HG02610 (cell line): Measurements from ENCODE around the gene DAP.
A peak's percentile ranks its signal among the peaks of the same experiment; 100 is the strongest.

Experiments
- ATAC-seq: cut with Tn5 transposase; IDR thresholded peaks from one replicate; pipeline ENCODE4 v1.9.1; 2021; ENCODE audit warnings: mild to moderate bottlenecking, moderate library complexity; ENCODE audit not compliant: unreplicated experiment

The DAP gene

DNA sequence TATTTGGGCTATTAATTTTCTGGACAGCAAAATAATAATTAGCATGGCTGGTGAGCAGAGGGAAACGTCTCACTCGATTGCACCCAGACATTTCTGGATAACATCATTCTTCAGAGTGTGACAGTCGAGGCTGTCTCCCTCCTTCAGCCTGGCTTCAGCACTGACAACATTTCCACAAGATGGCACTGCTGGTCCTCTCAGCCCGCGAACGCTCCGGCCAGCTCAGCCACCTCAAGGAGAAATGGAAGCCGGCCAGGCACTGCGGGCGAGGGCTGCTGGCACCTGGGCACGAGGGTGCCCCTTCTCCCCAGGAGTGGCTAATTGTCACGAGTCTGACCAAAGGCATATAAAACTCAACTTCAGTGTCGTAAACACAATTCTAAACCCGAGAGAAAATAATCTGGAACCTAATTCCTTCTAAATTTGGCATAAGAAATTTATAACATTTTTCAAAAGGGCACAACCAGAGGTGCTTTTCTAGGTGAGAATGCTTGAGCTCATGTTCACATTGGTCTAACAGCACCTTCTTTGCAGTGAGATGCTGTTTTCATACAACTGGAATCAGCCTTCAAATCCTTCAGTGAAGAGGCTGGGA is 65.9 kb downstream of the DAP start:
- peak; percentile 41 for ATAC-seq

DNA sequence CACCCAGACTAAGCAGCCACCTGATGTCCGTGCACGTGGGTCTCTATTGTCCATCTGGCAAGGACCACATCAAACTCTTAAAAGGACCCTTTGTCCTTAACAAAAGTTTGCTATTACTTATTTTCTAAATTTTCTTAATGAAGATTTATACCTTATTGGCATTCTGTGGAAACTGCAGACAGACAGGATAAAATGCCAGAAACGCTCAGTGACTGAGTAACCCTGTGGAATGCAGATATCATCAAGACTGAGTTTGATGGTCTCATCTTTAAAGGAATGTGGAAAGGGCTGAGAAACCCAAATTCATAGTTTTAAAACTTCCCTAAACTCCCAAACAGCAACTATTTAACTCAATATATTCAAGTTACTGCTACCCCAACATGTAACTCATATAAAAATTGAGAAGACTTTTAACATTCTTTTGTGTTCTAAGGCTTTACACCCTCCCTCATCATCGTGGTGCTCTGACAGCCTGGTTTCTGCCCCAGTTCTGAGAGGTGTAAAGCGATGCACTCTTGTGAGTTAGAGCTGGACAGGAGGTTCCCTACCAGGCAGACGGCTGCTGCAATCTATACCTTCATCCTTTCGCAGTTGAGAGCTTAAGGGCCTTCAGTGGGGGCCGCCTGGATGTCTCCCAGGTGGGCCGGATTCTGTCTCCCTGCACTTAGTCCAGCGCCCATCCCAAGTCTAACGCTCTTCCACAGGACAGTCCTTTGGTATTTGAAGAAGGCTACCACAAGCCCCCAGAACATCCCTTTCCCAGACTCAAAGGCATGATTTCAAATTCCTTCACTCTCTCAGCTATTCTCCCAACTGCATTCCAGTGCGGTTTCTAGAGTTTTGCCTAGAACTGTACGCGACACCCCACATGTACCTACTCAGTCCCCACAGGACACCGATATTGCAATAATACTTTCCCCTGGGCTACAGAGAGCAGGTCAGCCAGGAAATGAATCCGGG is 68.9 kb downstream of the DAP start:
- no peak for ATAC-seq

DNA sequence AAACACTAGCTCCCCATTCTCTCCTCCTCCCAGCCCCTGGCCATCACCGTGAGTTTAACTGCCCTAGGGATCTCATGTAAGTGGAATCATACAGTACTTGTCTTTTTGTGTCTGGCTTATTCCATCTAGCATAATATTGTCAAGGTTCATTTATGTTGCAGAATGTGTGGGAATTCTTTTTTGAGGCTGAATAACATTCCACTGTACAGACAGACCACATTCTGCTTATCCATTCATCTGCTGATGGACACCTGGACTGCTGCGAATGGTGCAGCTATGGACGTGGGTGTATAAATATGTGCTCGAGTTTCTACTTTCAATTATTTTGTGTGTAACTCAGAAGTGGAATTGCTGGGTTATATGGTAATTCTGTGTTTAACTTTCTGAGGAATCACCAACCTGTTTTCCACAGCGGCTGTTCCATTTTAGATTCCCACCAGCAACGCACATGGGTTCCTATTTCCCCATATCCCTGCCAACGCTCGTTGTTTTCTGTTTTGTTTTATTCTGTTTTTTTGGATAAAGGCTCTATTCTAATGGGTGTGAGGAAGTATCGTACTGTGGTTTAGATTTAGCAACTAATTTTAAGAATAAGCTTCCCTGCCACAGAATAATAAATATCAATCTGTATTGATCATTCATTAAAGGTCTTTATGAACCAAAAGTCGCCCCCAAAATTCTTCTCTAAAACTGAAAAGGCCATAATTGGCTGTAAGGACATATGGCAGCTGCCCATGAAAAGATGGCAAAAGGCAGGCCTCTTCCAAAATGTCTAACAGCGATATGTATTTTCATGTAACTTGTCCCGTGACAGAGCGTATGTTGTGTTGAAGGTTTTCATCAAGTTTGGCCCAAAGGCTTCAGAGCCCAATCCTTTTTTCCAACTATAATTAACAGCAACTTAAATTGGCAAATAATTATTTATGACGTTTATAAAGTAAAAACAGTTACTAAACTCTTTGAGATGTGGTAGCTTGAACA is 70.3 kb downstream of the DAP start:
- no peak for ATAC-seq

DNA sequence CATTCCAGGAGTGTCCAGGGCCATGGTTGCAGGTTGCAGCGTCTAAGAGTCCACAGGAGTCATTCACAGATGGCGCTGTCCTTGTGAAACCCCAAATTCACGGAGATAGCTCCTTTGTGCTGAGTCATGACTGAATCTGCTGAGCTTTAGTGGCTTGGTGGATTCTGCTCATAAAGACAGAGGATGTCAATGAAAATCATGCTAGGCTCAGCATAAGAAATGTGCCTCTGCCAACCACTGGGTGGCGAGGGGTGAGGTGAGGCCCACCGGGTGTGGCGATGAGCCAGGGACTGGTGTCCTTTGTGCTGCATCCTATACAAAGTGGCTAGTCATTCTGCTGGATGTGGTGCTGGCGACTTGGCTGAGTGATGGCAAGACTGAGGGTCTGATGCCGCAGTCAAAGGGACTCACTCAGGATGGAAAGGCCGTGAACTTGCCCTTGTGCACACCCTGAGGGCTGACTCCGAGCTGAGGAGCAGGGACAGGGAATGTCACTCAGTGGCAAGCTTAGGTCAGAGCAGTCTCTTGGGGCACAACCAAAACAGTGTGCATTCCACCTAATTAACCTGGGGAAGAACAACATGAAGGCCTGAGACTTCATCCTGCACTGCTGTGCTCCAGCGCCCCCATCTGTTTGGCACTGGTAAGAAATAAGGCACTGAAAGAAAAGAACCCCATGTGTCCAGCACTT is 71.5 kb downstream of the DAP start:
- ATAC-seq: no peak

DNA sequence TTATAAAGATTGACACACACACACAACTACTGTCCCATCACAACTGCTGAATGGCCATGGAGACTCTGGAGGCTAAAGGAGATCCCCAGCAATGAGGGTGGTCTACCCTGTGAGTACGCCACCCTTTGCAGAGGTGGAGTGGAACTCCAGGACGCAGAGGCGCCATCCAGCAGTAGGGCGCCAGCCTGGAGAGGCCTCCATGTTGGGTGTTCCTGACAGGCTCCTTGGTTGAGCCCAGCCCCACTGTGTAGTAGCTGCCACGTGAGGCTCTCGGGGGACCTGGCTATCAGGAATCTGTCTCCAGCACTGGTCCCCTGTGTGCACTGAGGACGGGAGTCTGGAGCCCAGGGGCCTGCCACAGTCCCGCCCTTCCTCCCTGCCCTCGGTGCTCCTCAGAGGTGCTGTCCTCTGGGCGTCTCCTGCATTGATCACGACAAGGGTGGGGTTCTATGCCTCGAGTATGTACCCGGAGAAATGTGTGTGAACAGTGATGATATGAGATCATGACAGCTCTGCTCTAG is 72.3 kb downstream of the DAP start:
- ATAC-seq: no peak

DNA sequence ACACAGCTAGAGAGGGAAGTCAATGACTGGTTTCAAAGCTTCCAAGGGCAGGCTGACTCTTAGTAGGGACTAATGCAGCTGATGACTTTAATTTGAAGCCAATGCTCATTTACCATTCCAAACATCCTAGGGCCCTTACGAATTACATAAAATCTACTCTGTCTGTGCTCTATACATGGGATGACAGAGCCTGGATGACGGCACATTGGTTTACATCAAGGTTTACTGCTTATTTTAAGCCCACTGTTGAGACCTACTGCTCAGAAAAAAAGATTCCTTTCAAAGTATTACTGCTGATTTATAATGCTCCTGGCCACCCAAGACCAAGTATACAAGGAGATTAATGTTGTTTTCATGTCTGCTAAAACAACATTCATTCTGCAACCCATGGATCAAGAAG is 74.1 kb downstream of the DAP start:
- no peak for ATAC-seq

DNA sequence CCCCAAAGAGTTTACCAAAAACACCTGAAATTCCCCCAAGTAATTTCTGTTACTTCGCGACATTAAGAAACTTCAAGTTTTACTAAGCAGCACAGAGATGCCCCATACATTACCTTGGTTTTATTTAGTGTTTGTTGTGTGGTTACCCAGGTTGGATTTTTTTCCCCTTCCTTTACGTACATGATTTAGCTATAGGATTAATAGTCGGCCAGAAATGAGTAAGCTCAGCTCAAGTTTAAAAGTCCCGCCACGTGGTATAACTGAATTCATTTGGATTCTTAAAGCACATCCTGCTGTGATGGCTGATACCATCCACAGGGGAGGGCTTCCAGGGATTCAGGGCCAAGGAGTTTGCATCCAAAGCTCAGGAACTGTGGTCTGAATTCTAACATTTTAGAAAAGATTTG is 75.9 kb downstream of the DAP start:
- ATAC-seq: peak; percentile 90

DNA sequence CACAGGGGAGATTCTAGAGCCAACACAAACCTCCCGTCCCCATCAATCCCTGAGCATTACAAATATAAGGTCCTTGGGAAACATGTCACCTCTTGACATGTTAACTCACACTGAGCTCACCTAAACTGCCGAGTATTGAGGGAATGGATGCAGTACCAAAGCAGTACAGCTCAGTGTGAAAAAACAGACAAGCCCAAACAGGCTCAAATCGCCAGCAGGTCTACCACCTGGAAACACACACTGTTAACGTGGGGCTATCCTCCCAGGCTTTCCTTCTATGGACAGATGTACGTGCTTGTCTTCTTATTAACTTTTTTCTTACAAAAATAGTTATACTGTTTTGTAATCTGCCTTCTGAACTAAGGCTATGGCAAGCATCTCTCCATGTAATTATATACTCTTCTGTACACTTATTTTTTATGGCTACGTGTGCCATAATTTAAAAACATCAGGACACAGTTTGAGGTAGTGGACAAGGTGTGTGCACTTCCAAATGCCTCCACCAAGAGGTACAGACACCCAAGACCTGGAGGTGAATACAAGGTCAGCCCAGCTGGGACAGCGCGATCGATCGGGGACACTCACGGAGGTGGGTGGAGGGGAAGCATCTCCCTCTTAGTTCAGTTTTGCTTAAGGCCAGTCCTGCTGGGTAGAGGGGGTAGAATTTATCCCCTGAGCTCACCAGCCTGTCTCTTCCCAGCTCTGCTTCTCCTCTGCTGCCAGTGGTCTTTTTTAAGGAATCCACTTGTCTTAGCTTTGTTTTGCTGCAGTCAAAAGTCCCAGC is 76.5 kb downstream of the DAP start:
- peak; percentile 31 for ATAC-seq

DNA sequence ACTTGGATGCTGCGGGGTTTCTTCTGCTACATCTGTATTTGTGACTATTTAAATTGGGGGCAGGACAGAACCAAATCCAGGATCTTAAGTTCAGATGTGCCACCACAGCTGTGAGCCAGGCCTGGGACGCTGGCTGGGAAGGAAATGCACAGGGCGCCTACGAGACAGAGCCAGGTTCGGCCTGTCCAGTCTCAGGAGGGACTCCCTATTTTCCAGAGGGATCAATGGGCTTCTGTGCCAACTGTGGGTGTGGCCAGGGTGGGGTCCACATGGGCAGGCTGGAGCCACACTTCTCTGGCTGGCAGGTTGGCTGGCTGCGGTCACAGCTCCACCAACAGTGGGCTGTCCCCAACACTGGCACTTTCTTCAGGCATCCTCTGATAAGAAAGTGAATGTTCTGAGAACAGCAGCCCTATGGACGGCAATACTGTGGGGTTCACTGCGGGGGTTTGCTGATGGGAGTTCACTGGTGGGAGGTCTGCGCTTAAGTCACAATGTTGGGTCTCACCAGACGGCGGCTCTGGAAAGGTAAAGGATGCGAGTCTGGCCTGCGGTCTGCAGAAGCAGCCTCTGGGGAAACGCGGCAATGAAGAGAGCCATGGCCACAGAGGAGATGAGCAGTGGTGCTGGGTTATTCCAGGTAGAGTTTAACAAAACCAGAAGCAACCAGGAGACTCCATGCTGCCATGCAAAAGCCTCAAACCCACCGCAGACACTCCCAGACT is 78.1 kb downstream of the DAP start:
- no peak for ATAC-seq

DNA sequence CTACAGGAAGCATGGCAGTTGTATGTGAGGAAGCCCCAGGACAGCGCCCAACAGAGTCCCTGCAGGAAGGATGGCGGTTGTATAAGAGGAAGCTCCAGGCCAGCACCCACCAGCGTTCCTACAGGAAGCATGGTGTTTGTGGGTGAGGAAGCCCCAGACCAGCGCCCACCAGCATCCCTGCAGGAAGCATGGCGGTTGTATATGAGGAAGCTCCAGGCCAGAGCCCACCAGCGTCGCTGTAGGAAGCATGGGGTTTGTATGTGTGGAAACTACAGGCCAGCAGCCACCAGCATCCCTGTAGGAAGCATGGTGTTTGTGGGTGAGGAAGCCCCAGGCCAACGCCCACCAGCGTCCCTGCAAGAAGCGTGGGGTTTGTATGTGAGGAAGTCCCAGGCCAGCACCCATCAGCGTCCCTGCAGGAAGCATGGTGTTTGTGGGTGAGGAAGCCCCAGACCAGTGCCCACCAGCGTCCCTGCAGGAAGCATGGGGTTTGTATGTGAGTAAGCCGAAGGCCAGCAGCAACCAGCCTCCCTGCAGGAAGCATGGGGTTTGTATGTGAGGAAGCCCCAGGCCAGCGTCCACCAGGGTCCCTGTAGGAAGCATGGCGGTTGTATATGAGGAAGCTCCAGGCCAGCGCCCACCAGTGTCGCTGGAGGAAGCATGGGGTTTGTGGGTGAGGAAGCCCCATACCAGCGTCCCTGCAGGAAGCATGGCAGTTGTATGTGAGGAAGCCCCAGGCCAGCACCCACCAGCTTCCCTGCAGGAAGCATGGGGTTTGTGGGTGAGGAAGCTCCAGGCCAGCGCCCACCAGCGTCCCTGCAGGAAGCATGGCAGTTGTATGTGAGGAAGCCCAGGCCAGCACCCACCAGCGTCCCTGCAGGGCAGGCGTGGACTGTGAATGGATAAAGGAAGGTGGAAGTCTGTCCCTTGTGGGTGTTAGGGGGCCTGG is 79.0 kb downstream of the DAP start:
- no peak for ATAC-seq

DNA sequence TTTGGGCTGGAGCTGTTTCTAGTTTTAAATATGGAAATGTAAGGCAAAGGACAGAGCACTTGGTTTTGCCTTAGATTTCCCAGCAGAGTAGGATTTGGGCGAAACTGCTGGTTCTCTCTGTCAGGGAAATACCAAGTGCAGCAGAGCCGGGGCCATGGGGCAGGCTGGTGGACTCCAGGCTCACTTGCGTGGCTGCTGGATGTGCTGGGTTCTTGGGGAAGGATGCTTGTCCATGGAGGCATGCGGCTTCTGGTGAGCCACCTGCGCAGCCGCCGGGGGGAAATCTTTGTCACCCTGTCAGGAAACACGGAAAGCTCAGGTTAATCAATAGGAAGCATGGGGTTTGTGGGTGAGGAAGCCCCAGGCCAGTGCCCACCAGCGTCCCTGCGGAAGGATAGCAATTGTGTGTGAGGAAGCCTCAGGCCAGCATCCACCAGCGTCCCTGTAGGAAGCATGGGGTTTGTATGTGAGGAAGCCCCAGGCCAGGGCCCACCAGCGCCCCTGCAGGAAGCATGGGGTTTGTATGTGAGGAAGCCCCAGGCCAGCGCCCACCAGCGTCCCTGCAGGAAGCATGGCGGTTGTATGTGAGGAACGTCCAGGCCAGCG is 80.1 kb downstream of the DAP start:
- no peak for ATAC-seq

DNA sequence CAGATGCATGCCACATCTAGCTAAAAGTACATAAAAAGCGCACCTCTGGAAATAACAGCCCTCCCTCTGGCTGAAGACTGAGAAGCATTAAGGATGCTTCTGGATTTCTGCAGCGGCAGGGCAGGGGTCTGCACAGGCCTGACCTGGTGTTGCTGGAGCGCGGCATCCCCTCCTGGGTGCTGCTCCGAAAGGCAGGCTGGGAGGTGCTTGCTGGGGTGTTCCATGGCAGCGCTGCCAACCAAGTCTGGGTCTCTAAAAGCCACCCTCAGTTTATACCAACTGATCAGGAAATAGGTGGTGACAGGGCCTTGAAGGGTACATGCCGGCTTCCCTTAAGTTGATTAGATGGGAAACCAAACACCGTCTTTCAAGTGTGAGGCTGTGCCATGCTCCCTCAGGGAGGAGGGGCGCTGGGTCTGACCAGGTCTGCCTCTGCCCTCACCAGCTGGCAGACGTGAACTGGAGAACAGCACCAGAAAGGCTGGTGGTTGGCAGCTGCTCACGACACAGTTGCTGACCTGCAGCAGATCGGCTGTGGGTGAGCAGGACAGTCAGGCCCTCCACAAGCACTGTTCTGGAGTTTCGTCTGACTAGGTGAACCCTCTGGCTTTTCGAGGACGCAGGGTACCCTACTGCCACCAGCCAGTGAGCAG is 81.6 kb downstream of the DAP start:
- no peak for ATAC-seq

DNA sequence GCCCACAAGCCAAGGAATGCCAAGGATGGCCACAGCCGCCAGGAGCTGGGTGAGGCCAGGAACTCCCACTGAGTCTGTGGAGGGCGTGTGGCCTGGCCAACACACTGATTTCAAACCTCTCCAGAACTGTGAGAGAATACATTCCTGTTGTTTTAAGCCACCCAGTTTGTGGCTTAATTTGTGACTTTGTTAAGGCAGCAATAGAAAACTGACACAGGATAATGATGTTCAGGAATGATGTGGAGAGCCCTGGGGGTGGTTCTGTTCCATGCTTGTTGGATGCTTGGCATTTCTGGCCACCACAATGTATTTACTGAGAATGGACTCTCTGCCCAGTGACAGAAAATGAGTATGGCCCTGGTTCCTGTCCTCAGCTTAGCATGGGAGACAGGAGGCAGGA is 82.8 kb downstream of the DAP start:
- ATAC-seq: no peak

DNA sequence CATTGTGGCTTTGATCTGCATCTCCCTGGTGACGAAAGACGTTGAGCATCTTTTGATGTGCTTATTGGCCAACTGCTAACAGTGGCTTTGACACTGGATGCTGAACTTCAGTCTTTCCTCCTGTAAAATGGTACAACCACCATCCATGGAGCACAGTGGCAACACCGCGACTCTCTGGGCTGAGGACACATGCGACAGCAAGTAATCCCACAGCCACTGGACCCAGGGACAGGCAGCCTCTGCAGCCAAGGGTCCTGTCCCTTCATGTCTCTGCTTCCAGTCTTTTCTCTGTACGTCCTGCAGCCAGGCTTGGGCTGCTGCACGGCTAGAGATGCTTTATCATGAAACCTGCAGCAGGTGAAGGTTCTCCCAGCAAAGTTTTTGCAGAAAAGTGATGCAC is 83.5 kb downstream of the DAP start:
- no peak for ATAC-seq

DNA sequence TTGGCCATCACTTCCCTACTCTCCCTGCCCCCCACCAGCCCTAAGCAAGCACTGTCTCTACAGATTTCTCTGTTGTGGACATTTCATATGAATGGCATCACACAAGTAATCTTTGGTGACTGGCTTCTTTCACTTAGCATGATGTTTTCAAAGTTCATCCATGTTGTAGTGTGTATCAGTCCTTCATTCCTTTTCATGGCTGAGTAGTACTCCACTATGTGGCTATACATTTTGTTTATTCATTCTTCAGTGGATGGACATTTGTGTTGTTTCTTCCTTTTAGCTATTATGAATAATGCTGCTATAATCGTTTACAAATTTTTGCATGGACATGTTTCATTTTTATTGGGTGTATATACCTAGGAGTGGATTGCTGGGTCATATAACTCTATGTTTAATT is 84.1 kb downstream of the DAP start:
- ATAC-seq: no peak

DNA sequence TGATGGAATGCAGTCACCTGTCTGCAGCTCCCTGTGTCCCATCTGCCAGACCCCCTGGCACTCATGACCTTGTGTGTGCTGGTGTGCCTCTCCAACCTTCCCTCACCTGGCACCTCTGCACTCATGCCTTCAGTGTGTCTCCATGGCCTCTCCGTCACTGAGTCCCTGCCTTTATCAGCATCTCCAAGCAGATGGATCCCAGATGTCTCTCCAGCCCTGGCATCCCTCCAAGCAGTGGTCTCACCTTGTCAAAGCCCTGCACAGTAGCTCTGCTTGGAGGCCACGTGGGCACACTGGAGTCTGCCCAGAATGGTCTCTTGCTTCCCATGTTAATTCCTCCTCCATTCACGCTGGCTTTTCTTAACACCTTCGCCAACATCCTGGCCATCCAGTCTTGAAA is 84.8 kb downstream of the DAP start:
- ATAC-seq: no peak

DNA sequence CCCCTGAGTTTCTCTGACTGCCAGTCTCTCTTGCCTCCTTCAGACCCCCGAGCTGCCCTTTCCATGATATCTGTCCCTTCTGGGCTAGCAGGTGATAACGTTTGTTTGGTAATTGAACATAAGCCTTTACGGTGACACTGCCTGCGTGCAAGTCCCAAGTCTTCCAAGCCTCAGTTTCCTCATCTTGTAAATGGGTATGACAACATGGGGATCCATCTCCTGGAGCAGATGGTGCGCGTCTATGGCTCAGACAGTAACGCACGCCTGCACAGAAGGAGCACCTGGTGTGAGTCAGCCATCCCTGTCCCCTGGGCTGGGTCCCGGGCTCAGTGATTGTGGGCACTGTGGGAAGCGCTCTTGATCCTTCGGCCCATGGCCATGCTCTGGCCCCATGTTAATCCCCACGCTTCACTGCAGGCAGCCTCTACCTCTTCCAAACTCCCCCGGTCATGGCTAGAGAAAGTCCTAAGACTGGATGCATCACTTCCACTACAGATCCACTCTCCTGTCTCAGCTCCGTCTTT is 85.8 kb downstream of the DAP start:
- no peak for ATAC-seq
